ENCODE data around the gene DAAM1.

- TF ChIP-seq CTCF (IDR thresholded peaks at IDR 0.05 in 8 of 11, conservative IDR thresholded peaks at IDR 0.05 in 3 of 11) (no peak), POLR2A (IDR thresholded peaks at IDR 0.05) (no peak), POLR2AphosphoS5 (IDR thresholded peaks at IDR 0.05) (no peak)
These were observed 87.2 kb downstream of the DAAM1 start for GRCh38 chr14:59275668-59276067.

All from spleen (tissue), 7 donors.